ENCODE data around the gene G6PC2.
"Not testable (repeated sequence)": the region's sequence is repeated elsewhere in the genome, so short reads cannot be mapped to it uniquely, and the experiment has no call there.

G6PC2 gene

GRCh38 chr2:168930242-168930641 is 29.2 kb downstream of the G6PC2 start (continued):
- TF ChIP-seq TSHZ2 (CRISPR knock-in tag; IDR thresholded peaks at IDR 0.05) (no peak), SNAI2 (CRISPR knock-in tag; IDR thresholded peaks at IDR 0.05) (no peak), RARB (CRISPR knock-in tag; IDR thresholded peaks at IDR 0.05) (no peak), CSDC2 (CRISPR knock-in tag; IDR thresholded peaks at IDR 0.05) (no peak), ZNF8 (CRISPR knock-in tag; IDR thresholded peaks at IDR 0.05) (no peak), ZNF70 (CRISPR knock-in tag; IDR thresholded peaks at IDR 0.05) (no peak), GLIS3 (CRISPR knock-in tag; IDR thresholded peaks at IDR 0.05) (no peak), ZNF565 (CRISPR knock-in tag; conservative IDR thresholded peaks at IDR 0.05; ENCODE audit: low read depth) (no peak), CSRNP3 (CRISPR knock-in tag; IDR thresholded peaks at IDR 0.05) (no peak)

GRCh38 chr2:168932174-168932573 is 31.1 kb downstream of the G6PC2 start:
- ATAC-seq, result not testable (repeated sequence)

- ATAC-seq, result no peak
- TF ChIP-seq TOX (CRISPR knock-in tag; IDR thresholded peaks at IDR 0.05; ENCODE audit: borderline replicate concordance), result no peak
- TF ChIP-seq GLIS3 (CRISPR knock-in tag; IDR thresholded peaks at IDR 0.05), result no peak
- no peak for TF ChIP-seq ZFP30 (CRISPR knock-in tag; IDR thresholded peaks at IDR 0.05)
- TF ChIP-seq ARNTL (CRISPR knock-in tag; IDR thresholded peaks at IDR 0.05; ENCODE audit: borderline replicate concordance, low read depth), result no peak
- TF ChIP-seq TCF4 (CRISPR knock-in tag; IDR thresholded peaks at IDR 0.05; ENCODE audit: borderline replicate concordance), result no peak
- TF ChIP-seq ZNF70 (CRISPR knock-in tag; IDR thresholded peaks at IDR 0.05), result no peak
- TF ChIP-seq ZC3H10 (CRISPR knock-in tag; IDR thresholded peaks at IDR 0.05), result no peak
- TF ChIP-seq RARB (CRISPR knock-in tag; IDR thresholded peaks at IDR 0.05), result no peak
Observed at GRCh38 chr2:168934826-168935225, 33.7 kb downstream of the G6PC2 start.

- ATAC-seq, result no peak
Observed at GRCh38 chr2:168935810-168936581, 34.9 kb downstream of the G6PC2 start.

GRCh38 chr2:168939061-168939460 is 38.0 kb downstream of the G6PC2 start:
- no peak for TF ChIP-seq ZFP30 (CRISPR knock-in tag; IDR thresholded peaks at IDR 0.05)
- no peak for ATAC-seq

More at GRCh38 chr2:168935810-168936581, 34.9 kb downstream of the G6PC2 start:
- no peak for TF ChIP-seq PATZ1 (CRISPR knock-in tag; IDR thresholded peaks at IDR 0.05; ENCODE audit: borderline replicate concordance)
- no peak for TF ChIP-seq OSR1 (CRISPR knock-in tag; IDR thresholded peaks at IDR 0.05)
- TF ChIP-seq ZC3H10 (CRISPR knock-in tag; IDR thresholded peaks at IDR 0.05), result no peak
- no peak for TF ChIP-seq SNAI2 (CRISPR knock-in tag; IDR thresholded peaks at IDR 0.05)
- TF ChIP-seq PPARA (CRISPR knock-in tag; IDR thresholded peaks at IDR 0.05; ENCODE audit: borderline replicate concordance), result no peak
- TF ChIP-seq ZFP3 (CRISPR knock-in tag; IDR thresholded peaks at IDR 0.05), result no peak
- TF ChIP-seq ESRRG (CRISPR knock-in tag; IDR thresholded peaks at IDR 0.05), result no peak

- ATAC-seq, result no peak
- no peak for TF ChIP-seq ZNF8 (CRISPR knock-in tag; IDR thresholded peaks at IDR 0.05)
- TF ChIP-seq ISL1 (CRISPR knock-in tag; IDR thresholded peaks at IDR 0.05), result no peak
- no peak for TF ChIP-seq TCF4 (CRISPR knock-in tag; IDR thresholded peaks at IDR 0.05; ENCODE audit: borderline replicate concordance)
- TF ChIP-seq TSHZ2 (CRISPR knock-in tag; IDR thresholded peaks at IDR 0.05), result no peak
- TF ChIP-seq TOX (CRISPR knock-in tag; IDR thresholded peaks at IDR 0.05; ENCODE audit: borderline replicate concordance), result no peak
- no peak for TF ChIP-seq PATZ1 (CRISPR knock-in tag; IDR thresholded peaks at IDR 0.05; ENCODE audit: borderline replicate concordance)
Observed at GRCh38 chr2:168939918-168940317, 38.8 kb downstream of the G6PC2 start.
